ENCODE data around the gene KCNMA1. TPM values are rescaled to one million over a fixed set of nuclear protein-coding genes. Genes with fewer than 3 reads are reported as not detected.

KCNMA1 gene
- total and polyA plus RNA-seq, 2 donors (not counting 1 experiment from before 2014, with no cell fraction given), result 0.82 to 3.1 TPM

DNA sequence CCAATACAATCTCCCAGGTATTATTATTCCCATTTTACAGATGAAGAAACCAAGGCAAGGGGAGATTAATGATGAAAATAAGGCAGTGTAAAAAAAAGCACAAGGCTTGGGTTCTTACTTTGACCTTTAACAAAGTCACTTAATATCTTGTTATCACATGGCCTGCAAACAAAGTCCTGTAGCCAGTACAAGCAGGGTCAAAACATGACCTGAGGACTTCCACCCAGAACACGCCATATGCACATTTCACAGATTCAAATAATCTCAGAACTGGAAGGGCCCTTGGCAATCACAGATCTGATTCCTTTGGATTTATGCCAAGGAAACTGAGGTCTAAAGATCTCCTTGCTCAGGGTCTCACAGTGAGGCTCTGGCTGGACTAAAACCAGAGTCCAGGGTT lies 162.1 kb downstream of the KCNMA1 start:
- intact Hi-C loops (cut with micrococcal nuclease), result no loop called here
- POLR2A ChIA-PET, result no interaction called here

DNA sequence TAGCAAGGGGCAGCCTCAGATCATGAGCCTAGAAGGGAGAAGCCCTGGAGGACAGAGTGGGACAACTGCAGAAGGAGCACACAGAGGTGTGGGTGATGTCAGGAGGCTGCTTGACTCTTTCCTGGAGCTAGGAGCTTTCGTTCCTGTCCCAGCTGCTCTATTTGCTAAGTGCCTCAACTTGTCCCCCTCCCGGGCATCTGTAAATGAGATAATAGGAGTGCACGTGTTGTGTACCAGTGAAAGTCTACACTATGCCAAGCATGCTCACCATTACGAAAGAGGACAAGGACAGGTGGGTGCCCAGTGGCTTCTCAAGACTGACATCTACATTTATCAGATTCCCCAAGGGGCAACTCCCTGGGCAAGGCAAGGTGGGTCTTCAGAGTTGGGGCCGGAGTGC lies 162.7 kb downstream of the KCNMA1 start:
- Histone ChIP-seq H3K27ac (ENCODE audit: low read length in 2 of 2) (no peak overlapping the region), H3K4me2 (replicated peaks; ENCODE audit: low read depth, low read length, poor library complexity, severe bottlenecking) (no peak overlapping the region), H3K9me3 (ENCODE audit: control extremely low read depth in 1 of 3, control insufficient read depth in 2 of 3, insufficient read depth in 1 of 3, low read length in 2 of 3) (no peaks in the 10 kb centered on the region), H3K4me3 (ENCODE audit: control extremely low read depth in 1 of 5, extremely low read depth in 1 of 5, insufficient read depth in 1 of 5, low read depth in 2 of 5, low read length in 4 of 5) (no peak overlapping the region), H4K20me1 (ENCODE audit: control insufficient read depth, insufficient read depth, low read length, poor library complexity, severe bottlenecking) (no peaks in the 10 kb centered on the region), H2AFZ (ENCODE audit: insufficient read depth, low read depth, low read length, poor library complexity, severe bottlenecking) (no peak overlapping the region), H3K4me1 (ENCODE audit: control insufficient read depth in 2 of 2, insufficient read depth in 2 of 2, low read length in 2 of 2) (no peaks in the 10 kb centered on the region), H3K36me3 (replicated peaks in 1 of 2; ENCODE audit: control extremely low read depth in 1 of 2, control insufficient read depth in 1 of 2, extremely low read depth in 1 of 2, insufficient read depth in 2 of 2, low read length in 1 of 2) (no peaks in the 10 kb centered on the region), H3K27me3 (replicated peaks in 1 of 4; ENCODE audit: control extremely low read depth in 1 of 4, control insufficient read depth in 3 of 4, insufficient read depth in 4 of 4, low read length in 3 of 4) (no peaks in the 10 kb centered on the region), H3K79me2 (ENCODE audit: control insufficient read depth, insufficient read depth, low read length) (no peaks in the 10 kb centered on the region), H3K9ac (ENCODE audit: low read length) (no peak overlapping the region)
- WGBS (ENCODE audit: insufficient coverage), result 96% methylated on average over 4 of the region's 5 CpGs
- no peaks in the 10 kb centered on the region for H3K9me3 Mint-ChIP-seq (ENCODE audit: insufficient read depth)
- H3K4me3 Mint-ChIP-seq, result no peak overlapping the region
- TF ChIP-seq, protein P1, sequence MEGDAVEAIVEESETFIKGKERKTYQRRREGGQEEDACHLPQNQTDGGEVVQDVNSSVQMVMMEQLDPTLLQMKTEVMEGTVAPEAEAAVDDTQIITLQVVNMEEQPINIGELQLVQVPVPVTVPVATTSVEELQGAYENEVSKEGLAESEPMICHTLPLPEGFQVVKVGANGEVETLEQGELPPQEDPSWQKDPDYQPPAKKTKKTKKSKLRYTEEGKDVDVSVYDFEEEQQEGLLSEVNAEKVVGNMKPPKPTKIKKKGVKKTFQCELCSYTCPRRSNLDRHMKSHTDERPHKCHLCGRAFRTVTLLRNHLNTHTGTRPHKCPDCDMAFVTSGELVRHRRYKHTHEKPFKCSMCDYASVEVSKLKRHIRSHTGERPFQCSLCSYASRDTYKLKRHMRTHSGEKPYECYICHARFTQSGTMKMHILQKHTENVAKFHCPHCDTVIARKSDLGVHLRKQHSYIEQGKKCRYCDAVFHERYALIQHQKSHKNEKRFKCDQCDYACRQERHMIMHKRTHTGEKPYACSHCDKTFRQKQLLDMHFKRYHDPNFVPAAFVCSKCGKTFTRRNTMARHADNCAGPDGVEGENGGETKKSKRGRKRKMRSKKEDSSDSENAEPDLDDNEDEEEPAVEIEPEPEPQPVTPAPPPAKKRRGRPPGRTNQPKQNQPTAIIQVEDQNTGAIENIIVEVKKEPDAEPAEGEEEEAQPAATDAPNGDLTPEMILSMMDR (IDR thresholded peaks at IDR 0.05), result no peak
- no peak for TF ChIP-seq EZH2 (IDR thresholded peaks at IDR 0.05; ENCODE audit: borderline replicate concordance, insufficient read depth, low read depth, low read length, poor library complexity, severe bottlenecking)
- CTCF ChIA-PET, result no interaction called here
- H3K27me3 Mint-ChIP-seq, result peaks cover 3% of the 10 kb centered on the region
- POLR2A ChIA-PET, result no interaction called here
- intact Hi-C loops (cut with micrococcal nuclease), result no loop called here
- DNase-seq, result no peak
- H3K4me1 Mint-ChIP-seq, result no peaks in the 10 kb centered on the region
- H3K27ac Mint-ChIP-seq, result no peak overlapping the region
- ATAC-seq (ENCODE audit: low read depth), result no peak

More for the DNA sequence above, 162.1 kb downstream of the KCNMA1 start:
- Mint-ChIP-seq H3K4me3 (no peak overlapping the region), H3K4me1 (no peaks in the 10 kb centered on the region), H3K27ac (no peak overlapping the region), H3K9me3 (ENCODE audit: insufficient read depth) (no peaks in the 10 kb centered on the region), H3K27me3 (peaks cover 3% of the 10 kb centered on the region)
- Histone ChIP-seq H3K4me2 (replicated peaks; ENCODE audit: low read depth, low read length, poor library complexity, severe bottlenecking) (no peak overlapping the region), H3K36me3 (replicated peaks in 1 of 2; ENCODE audit: control extremely low read depth in 1 of 2, control insufficient read depth in 1 of 2, extremely low read depth in 1 of 2, insufficient read depth in 2 of 2, low read length in 1 of 2) (no peaks in the 10 kb centered on the region), H3K27ac (ENCODE audit: low read length in 2 of 2) (no peak overlapping the region), H4K20me1 (ENCODE audit: control insufficient read depth, insufficient read depth, low read length, poor library complexity, severe bottlenecking) (no peaks in the 10 kb centered on the region), H3K27me3 (replicated peaks in 1 of 4; ENCODE audit: control extremely low read depth in 1 of 4, control insufficient read depth in 3 of 4, insufficient read depth in 4 of 4, low read length in 3 of 4) (no peaks in the 10 kb centered on the region), H3K9me3 (ENCODE audit: control extremely low read depth in 1 of 3, control insufficient read depth in 2 of 3, insufficient read depth in 1 of 3, low read length in 2 of 3) (no peaks in the 10 kb centered on the region), H2AFZ (ENCODE audit: insufficient read depth, low read depth, low read length, poor library complexity, severe bottlenecking) (no peak overlapping the region), H3K79me2 (ENCODE audit: control insufficient read depth, insufficient read depth, low read length) (no peaks in the 10 kb centered on the region), H3K4me1 (ENCODE audit: control insufficient read depth in 2 of 2, insufficient read depth in 2 of 2, low read length in 2 of 2) (no peaks in the 10 kb centered on the region), H3K4me3 (ENCODE audit: control extremely low read depth in 1 of 5, extremely low read depth in 1 of 5, insufficient read depth in 1 of 5, low read depth in 2 of 5, low read length in 4 of 5) (no peak overlapping the region), H3K9ac (ENCODE audit: low read length) (no peak overlapping the region)
- no peak for TF ChIP-seq EZH2 (IDR thresholded peaks at IDR 0.05; ENCODE audit: borderline replicate concordance, insufficient read depth, low read depth, low read length, poor library complexity, severe bottlenecking)
- CTCF ChIA-PET, result no interaction called here
- DNase-seq (no peak), ATAC-seq (ENCODE audit: low read depth) (no peak)
- 100% methylated on average over 1 of the region's 1 CpG for WGBS (ENCODE audit: insufficient coverage)

Data from B cell (primary cell).